Stimulated activated CD4-positive, alpha-beta T cell treated with anti-CD3 and anti-CD28 coated beads, Interleukin-2, amount 100 ng/mL, for 4 hours (primary cell): ENCODE measurements around the gene ZC3H18.

Source experiments
- DNase-seq: peaks from one replicate; pipeline ENCODE4 v3.0.0-alpha.2; 2020; ENCODE audit warnings: low read depth

ZC3H18 gene

DNA sequence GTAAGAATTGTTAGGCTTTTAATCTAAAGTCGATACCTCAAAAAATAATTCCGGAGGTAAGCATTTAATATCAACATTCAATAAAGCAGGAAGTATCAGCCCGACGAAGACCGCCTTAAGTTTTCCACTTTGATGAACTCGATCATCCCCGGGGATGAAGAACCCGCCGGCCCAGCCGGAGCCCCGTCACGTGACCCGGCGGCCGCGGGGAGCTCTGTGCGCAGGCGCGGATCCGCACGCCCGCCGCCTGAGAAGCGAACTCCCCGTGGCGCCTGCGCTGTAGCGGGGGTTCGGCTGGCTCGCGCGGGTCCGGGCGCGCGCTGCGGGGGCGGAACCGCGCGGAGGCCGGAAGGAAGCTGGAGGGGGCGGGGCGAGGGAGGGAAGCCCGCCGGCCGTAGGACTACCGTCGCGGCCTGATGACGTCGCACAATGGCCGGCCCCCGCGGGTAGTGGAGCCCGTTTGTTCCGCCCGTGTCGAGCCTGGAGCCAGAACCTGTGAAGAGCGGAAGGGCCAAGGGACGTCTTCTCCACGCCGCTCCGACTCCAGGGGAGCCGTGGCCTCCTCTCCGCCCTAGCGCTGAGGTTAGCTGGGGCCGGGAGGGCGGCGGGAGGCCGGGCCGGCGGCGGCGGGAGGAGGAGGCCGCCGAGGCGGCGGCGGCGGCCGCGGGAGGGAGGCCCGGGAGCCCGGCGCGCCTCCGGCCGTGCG, at the start of gene ZC3H18:
Gene ZC3H18 (plus strand): TSS at position 419 of the 706 bp plus-strand sequence. CDS start 6,721 bp downstream, outside the sequence.
- DNase-seq = peak; percentile 97

GRCh38 chr16:88521674-88522073, 48.5 kb upstream of the ZC3H18 start:
- no peak for DNase-seq

DNA sequence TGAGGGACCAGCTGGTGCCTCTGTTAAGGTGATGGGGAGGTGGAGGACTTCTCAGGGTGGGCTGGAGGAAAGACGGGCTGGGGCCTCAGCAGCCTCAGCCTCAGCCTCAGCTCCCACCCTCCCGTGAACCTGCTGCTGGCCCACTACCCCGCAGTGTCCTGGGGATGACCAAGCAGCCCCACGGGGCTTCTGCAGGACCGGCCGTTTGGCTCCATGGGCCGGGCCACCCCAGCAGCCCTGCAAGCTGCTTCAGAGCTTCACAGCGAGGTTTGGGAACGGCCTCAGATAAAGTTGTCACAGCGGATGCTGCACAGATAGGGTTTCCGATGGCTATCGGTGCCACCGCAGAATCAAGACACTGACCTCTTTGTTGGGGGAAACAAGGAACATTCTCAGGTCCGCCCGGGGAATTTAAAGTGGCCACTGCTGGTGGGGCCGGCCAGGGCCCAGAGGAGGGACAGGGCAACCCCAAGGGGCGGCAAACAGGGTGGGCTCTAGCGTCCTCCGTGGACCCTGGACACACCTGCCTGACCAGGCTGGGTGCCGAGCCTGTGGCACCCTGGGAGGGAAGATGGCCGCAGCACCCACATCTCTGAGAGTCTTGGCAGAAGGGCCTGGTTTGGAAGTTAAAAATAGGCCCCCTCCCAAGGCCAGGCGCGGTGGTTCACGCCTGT, 47.8 kb upstream of the ZC3H18 start:
- DNase-seq = no peak

- no peak for DNase-seq
These were observed 46.7 kb upstream of the ZC3H18 start for GRCh38 chr16:88523309-88524161.

GRCh38 chr16:88524274-88524972, 45.8 kb upstream of the ZC3H18 start:
- DNase-seq = no peak

DNA sequence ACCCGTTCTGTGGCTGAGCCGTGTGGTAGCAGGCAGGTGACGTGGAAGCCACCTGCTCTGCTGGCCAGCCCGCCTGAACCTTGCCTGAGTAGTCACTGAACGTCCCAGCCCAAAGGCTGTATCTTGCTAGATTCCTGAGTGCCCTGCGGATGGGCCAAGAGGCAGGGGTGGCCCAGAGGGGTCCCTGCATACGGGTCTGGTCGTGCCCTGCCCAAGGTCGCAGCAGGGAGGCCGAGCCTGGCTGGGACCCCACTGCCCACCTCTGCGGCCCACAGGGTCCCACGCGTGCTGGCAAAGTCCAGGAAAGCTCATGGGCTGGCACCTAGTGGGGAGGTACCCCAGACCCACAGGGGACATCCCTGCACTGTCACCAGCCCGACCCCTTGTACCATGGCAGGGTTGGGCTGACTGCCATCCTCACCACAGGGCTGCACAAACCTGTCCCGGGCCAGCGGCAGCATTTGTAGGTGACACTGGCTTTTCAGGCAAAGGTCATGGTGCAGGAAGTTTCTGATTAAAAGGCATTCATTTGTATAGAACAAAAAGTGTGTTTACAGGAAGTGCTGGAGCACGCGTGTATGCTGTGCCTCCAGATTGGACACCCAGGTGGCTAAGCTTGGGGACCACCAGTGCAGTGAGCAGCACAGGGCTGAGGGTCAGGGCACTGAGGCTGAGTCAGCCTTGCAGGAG, 45.1 kb upstream of the ZC3H18 start:
- no peak for DNase-seq

DNA sequence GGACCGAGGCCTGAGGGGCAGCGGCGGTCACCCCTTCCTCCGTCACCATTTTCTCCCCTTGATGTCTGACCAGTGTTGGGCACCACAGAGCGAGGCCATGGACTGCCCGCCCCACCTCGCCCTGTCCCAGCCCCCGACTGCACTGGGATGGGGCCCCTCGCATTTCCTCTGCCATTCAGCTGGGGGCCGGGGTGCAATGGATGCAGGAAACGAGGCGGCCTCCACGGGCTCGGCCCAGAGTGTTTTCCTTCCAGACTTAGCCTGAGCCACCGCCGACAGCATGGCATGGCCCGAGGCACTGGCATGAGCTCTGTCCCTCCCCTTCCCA, 44.6 kb upstream of the ZC3H18 start:
- no peak for DNase-seq

GRCh38 chr16:88526008-88526905, 43.9 kb upstream of the ZC3H18 start:
- DNase-seq = no peak

- no peak for DNase-seq
These were observed 43.4 kb upstream of the ZC3H18 start for GRCh38 chr16:88526906-88527185.

DNA sequence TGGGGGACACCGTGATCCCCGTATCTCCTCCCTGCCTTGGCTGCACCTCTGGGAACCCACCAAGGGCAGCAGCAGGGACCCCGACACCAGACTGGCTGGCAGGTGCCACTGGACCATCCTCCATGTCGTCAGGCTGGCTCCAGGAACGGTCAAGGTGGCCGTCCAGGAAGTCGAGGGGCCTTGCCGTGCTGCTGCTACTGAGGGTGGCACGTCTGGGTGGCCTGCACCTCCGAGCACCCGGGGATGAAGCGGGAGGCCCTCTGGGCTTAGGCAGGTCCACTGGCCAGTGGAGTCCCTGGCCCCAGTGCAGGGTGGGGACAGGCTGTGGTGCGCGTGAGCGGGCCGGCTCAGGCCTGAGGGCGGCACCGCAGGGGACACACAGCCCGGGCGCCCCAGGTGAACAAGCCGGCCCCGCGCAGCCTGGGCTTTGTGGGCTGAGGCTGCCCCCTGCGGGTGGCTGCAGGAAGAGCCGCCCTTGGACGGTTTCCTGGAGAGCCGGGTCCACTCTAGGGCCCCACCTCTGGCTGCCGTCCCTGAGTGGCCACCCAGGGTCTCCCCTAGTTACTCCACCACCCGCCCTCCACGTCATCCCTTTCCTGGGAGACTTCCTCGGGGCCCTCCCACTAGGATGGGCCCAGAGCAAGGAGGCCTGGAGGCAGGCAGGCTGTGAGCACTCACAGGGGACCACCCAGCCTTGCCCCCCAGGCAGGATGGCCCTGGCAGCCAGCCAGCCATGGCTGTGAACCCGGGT, 42.8 kb upstream of the ZC3H18 start:
- peak; percentile 45 for DNase-seq

DNA sequence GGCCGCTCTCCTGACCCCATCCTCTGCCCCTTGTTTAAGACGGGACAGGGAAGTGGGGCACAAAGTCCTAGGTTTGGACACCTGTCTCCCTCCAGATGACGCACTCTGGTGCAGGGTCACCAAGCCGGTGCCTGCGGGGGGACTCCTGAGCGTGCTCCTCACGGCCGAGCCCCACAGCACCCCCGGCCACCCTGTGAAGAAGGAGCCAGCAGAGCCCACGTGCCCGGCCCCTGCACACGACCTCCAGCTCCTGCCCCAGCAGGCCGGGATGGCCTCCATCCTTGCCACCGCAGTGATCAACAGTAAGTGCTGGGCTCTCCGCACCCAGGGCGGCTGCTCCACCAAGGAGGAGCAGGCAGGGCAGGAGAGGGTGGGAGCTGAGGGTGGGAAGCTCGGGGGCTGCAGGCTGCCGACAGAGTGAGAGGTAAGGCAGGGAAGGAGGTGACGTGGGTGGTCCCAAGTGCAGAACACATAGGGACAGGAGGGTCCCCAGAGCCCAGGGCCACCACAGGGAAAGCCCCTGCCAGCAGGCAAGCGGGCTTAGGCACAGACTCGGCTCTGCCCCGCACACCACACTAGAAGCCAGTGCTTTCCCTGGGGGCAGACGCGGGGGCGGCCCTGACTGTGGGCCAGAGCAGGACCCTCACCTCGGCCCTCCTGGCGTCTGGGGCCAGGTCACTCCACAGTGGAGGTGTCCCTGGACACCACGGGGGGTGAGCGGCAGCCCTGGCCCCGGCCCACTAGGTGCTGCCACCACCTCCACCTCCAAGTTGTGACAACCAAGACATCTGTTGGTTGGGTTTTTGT, 42.1 kb upstream of the ZC3H18 start:
- DNase-seq = no peak

DNA sequence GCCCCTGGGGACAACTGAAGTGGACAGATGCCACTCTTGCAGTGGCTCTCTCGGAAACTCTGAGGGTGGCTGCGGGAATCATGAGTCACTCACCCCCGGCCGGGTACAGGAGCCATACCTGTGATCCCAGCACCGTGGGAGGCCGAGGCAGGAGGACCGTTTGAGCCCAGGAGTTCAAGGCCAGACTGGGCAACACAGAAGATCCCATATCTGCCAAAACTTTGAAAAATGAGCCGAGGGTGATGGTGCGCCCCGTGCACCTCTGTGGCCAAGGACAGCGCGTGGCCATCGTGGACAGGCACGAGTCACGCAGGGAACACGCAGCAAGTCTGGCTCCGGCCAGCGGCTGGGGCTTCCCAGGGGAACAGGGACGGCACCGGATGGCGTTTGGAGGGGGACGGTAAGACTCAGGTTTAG, 41.3 kb upstream of the ZC3H18 start:
- no peak for DNase-seq

DNA sequence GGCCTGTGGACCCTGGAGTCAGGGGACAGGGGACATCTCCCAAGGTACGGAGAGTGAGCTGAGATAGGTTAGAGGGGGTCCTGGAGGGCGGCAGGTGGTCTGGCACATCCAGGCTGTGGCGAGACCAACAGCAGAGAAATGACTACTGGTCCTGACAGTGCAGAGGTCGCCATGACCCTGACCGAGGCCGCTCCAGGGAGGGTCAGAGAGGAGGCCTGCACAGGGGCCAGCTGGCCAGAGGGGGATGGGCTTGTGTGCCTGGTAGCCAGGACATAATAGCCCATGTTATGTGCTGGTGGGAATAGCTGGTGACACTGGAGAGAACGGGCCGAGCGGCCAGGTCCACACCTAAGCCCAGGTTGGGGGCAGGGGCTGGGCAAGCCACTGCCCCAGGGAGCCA, 40.6 kb upstream of the ZC3H18 start:
- DNase-seq = no peak

DNA sequence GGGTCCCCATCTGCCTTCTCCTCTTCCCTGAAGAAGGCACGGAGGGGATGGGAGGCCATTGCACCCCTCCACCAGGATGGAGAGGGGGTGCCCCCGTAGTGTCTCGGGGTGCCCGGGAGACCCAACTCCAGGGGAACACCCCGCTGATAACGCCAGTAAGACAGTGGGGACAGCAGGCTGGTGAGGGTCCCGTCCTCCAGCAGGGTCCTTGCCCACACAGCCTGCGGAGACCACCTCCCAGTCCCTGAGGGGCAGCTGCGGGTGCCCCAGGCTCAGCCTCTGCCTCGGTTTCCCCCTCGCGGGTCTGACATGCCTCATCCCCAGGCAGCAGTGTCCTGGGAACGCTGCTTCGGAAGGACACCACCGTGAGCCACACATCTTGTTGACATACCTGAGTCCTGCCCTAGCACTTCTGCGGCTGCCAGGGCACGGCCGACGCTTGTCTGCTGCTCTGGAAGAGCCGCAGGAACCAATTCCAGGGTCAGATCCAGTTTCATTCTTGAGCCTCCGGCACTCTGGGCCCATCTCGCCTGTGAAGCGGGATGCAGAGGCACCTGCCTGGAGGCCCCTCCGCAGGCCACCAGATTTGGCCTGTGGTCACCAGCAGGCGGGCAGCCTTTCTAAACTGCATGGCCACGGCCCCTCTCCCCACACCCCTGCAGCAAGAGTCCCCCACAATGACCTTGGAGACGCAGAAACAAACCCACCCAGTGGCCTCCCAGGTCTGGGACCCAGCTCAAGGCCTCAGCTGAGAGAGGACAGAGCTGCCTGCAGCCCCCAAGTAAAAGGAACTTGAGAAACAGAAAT, 39.9 kb upstream of the ZC3H18 start:
- DNase-seq = no peak

DNA sequence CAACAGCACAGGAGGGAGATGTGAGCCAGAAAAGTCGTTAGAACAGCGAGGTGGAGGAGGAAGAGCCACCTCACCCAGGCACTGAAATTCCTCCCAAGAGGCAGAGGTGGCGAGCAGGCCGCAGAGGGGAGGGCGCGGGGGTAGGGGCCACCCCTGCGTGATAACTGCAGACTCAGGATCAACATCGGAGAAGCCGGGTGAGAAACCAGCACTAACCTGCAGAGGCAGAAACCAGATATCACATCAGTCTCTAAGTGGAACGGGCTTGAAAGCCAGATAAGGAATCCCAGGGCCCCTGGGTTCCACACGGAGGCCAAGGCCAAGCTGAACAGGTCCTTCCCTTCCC, 39.4 kb upstream of the ZC3H18 start:
- no peak for DNase-seq

GRCh38 chr16:88531346-88531745, 38.9 kb upstream of the ZC3H18 start:
- no peak for DNase-seq

DNA sequence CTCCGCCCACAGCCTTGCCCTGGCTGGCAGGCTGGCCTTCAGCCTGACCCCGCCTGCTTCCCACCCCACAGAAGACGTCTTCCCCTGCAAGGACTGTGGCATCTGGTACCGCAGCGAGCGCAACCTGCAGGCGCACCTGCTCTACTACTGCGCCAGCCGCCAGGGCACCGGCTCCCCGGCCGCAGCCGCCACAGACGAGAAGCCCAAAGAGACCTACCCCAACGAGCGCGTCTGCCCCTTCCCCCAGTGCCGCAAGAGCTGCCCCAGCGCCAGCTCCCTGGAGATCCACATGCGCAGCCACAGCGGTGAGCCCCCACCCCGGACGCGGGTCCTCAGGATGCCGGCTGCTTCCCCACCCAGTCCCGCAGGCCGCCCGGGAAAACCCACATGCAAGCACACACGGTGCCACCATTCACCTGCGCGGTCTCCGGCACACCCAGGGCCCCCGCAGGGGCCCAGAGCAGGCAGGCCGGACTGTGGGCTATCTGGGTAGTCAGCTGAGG, 38.2 kb upstream of the ZC3H18 start:
- no peak for DNase-seq
